ENCODE measurements around the gene RFX4. TPM values are rescaled to one million over a fixed set of nuclear protein-coding genes. Genes with fewer than 3 reads are reported as not detected.

Gene RFX4
- polyA plus RNA-seq, 4 donors, result not detected

DNA sequence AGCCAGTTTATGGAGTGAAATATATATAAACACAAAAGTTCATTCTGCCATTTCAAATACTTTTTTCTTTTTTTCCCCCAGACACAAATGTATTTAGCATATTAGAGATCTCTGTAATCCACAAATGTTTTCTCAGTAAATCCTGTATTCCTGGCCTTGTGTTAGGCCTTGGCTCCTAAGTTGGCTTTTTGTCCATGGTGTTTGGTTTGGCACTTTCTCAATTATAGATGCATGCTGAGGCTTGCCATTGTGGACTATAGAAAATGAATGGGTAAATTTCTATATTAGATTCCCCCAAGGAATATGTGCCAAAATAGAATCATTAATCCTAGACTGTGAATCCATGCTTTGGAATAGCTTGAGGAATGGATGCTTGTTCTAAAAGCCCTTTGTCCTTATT, 208.7 kb downstream of the RFX4 start:
- no peak for DNase-seq (ENCODE audit: low read depth in 4 of 4, low spot score in 3 of 4)

DNA sequence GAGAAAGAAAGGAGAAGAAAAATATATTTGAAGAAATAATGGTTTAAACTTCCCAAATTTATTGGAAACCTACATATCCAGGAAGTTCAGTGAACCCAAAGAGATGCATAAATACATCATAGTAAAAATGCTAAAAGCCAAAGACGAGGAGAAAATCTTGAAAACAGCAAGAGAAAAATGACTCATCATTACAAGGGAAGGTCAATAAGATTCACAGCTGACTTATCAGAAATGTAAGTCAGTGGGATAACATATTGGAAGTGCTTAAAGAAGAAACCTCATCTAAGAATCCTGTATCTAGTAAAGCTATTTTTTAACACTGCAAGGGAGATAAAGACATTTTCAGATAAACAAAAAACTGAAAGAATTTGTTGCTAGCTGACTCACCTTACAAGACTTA, 211.6 kb downstream of the RFX4 start:
- no peak for DNase-seq (ENCODE audit: low read depth in 4 of 4, low spot score in 3 of 4)

DNA sequence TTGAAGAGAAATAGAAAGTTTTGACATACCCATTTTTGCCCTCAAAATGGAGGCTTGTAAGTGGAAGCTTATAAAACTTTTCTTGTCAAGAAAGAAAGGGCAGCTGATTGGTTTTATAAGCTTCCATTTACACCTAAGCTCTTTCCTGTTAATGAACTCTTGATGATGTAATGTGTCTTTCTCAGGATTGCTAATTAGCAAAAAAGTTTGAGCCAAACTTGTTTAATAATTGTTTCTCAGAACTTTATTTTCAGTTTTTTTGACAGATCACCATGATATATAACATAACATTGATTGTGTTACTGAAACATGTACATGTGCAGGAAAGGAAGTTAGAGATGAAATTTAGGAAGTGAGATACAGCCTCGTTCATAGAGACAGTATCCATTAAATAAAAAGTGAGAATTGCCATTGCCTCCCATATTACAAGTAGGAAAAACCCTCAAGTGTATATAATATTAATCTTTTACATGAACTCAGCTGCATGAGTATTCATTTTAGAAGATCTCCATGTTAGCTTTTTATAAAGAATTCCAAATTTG, 218.4 kb downstream of the RFX4 start:
- DNase-seq (ENCODE audit: low read depth in 4 of 4, low spot score in 3 of 4), result no peak

GRCh38 chr12:106801830-106802533, 219.2 kb downstream of the RFX4 start:
- DNase-seq (ENCODE audit: low read depth in 4 of 4, low spot score in 3 of 4), result no peak

DNA sequence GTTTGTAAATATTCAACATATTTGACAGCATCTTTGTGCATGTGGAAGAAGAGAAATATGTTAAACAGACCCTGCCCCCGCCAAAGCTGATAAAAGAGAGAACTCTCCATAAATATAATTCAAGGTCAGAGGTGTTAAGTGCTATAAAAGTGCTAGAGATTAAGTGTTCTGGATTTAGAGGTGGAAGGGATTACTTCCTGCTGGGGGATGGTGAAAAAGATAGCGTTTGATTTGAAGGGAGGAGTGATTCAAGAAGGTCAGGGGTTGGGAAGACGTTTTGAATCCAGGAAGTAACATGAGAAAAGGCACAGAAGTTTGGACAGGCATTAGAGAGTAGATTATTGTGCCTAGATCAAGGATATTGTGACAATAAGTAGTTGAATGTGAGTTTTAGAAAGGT, 221.9 kb downstream of the RFX4 start:
- no peak for DNase-seq (ENCODE audit: low read depth in 4 of 4, low spot score in 3 of 4)

Other genes starting within 250 kb of the RFX4 start
- 10 to 100 TPM; 15.3 to 19.0 (median 18.3) TPM for gene POLR3B, start 225.3 kb upstream of the RFX4 start, polyA plus RNA-seq (ENCODE audit: insufficient read length in 4 of 4)
- gene RIC8B, start 191.7 kb downstream of the RFX4 start, polyA plus RNA-seq (ENCODE audit: insufficient read length in 4 of 4), result 10 to 100 TPM; 23.8 to 29.6 (median 27.7) TPM